ENCODE measurements around the gene PRDM15. TPM values are rescaled to one million over a fixed set of nuclear protein-coding genes. Genes with fewer than 3 reads are reported as not detected.

The PRDM15 gene
- total RNA-seq, 1 donor from 2014 or later = 10.2 TPM

GRCh38 chr21:41897047-41897669, 18.0 kb upstream of the PRDM15 start:
- Mint-ChIP-seq H3K4me1 (ENCODE audit: low read depth, unreplicated experiment) (peaks cover 10% of the 10 kb centered on the region), H3K36me3 (ENCODE audit: unreplicated experiment) (no peaks in the 10 kb centered on the region), H3K9me3 (ENCODE audit: unreplicated experiment) (peaks cover 6% of the 10 kb centered on the region), H3K27me3 (ENCODE audit: unreplicated experiment) (no peaks in the 10 kb centered on the region), H3K4me3 (ENCODE audit: unreplicated experiment) (no peak overlapping the region), H3K27ac (ENCODE audit: unreplicated experiment) (no peak overlapping the region)
- DNase-seq = no peak
- no peak for TF ChIP-seq CTCF (IDR thresholded peaks at IDR 0.05; ENCODE audit: partially characterized antibody, unreplicated experiment)

GRCh38 chr21:41895643-41896493, 16.7 kb upstream of the PRDM15 start:
- DNase-seq = no peak
- no peak overlapping the region for H3K27ac Mint-ChIP-seq (ENCODE audit: unreplicated experiment)
- peaks cover 10% of the 10 kb centered on the region for H3K4me1 Mint-ChIP-seq (ENCODE audit: low read depth, unreplicated experiment)
- H3K4me3 Mint-ChIP-seq (ENCODE audit: unreplicated experiment) = no peak overlapping the region
- peaks cover 1% of the 10 kb centered on the region for H3K27me3 Mint-ChIP-seq (ENCODE audit: unreplicated experiment)
- no peaks in the 10 kb centered on the region for H3K36me3 Mint-ChIP-seq (ENCODE audit: unreplicated experiment)
- no peak for TF ChIP-seq CTCF (IDR thresholded peaks at IDR 0.05; ENCODE audit: partially characterized antibody, unreplicated experiment)
- peaks cover 7% of the 10 kb centered on the region for H3K9me3 Mint-ChIP-seq (ENCODE audit: unreplicated experiment)

DNA sequence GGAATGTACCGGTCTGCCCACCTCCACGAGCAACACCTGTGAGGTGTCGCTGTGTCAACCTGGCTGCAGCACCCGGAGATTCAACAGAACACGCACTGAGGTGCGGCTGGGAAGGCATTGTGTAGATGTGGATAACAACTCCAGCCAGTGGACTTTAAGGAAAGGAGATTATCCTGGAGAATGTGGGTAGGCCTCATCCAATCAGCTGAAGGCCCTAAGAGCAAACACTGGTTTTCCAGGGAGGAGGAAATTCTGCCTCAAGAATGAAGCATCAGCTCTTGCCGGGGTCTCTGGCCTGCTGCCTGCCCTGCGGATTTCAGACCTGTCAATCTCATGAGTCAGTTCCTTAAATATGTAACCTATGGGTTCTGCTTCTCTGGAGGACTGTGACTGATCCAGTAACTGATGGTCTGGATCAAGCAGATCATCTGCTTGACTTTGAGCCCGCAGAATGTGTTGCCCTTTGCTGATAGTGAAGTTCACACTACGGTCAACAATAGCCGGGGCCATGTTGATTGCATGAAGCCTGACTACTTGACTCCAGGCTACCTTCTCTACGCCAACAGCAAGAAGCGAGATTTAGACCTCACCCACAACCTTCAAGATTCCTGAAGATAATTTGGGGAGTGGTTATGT, 15.9 kb upstream of the PRDM15 start:
- Mint-ChIP-seq H3K27ac (ENCODE audit: unreplicated experiment) (no peak overlapping the region), H3K36me3 (ENCODE audit: unreplicated experiment) (no peaks in the 10 kb centered on the region), H3K27me3 (ENCODE audit: unreplicated experiment) (peaks cover 2% of the 10 kb centered on the region), H3K9me3 (ENCODE audit: unreplicated experiment) (peaks cover 7% of the 10 kb centered on the region), H3K4me3 (ENCODE audit: unreplicated experiment) (no peak overlapping the region), H3K4me1 (ENCODE audit: low read depth, unreplicated experiment) (peaks cover 10% of the 10 kb centered on the region)
- no peak for DNase-seq
- no peak for TF ChIP-seq CTCF (IDR thresholded peaks at IDR 0.05; ENCODE audit: partially characterized antibody, unreplicated experiment)

GRCh38 chr21:41894511-41894910, 15.4 kb upstream of the PRDM15 start:
- no peak for TF ChIP-seq CTCF (IDR thresholded peaks at IDR 0.05; ENCODE audit: partially characterized antibody, unreplicated experiment)
- Mint-ChIP-seq H3K27ac (ENCODE audit: unreplicated experiment) (no peak overlapping the region), H3K36me3 (ENCODE audit: unreplicated experiment) (no peaks in the 10 kb centered on the region), H3K4me1 (ENCODE audit: low read depth, unreplicated experiment) (peaks cover 8% of the 10 kb centered on the region), H3K9me3 (ENCODE audit: unreplicated experiment) (peaks cover 7% of the 10 kb centered on the region), H3K27me3 (ENCODE audit: unreplicated experiment) (peaks cover 2% of the 10 kb centered on the region), H3K4me3 (ENCODE audit: unreplicated experiment) (no peak overlapping the region)
- no peak for DNase-seq
